ENCODE data around the gene RAPGEF6.

The RAPGEF6 gene

GRCh38 chr5:131610198-131611063 lies 24.6 kb downstream of the RAPGEF6 start:
- H3K79me2 ChIP-seq (ENCODE audit: insufficient read depth, low read length) = peaks cover 97% of the 10 kb centered on the region
- TF ChIP-seq CTCF (IDR thresholded peaks at IDR 0.05; ENCODE audit: borderline replicate concordance, extremely low read depth, low read length, poor library complexity, severe bottlenecking) (no peak), EZH2 (IDR thresholded peaks at IDR 0.05; ENCODE audit: borderline replicate concordance, low read depth, low read length, severe bottlenecking) (no peak)
- no peak for ATAC-seq (ENCODE audit: insufficient read depth, low read depth)
- no peak overlapping the region for H3K9ac ChIP-seq (ENCODE audit: low read depth, low read length)
- H3K4me2 ChIP-seq (ENCODE audit: insufficient read depth, low read length) = no peak overlapping the region
- no peak for DNase-seq
- no peak overlapping the region for H3K27ac ChIP-seq (ENCODE audit: low read length)
- H4K20me1 ChIP-seq (ENCODE audit: insufficient read depth, low read length) = peaks cover 57% of the 10 kb centered on the region
- no peak overlapping the region for H2AFZ ChIP-seq (ENCODE audit: low read depth, low read length)
- no peaks in the 10 kb centered on the region for H3K9me3 ChIP-seq (ENCODE audit: insufficient read depth, low read length, severe bottlenecking)
- H3K4me3 ChIP-seq (ENCODE audit: low read depth in 1 of 2, low read length in 2 of 2) = no peak overlapping the region
- no peaks in the 10 kb centered on the region for H3K27me3 ChIP-seq (ENCODE audit: insufficient read depth, low read length, poor library complexity)
- H3K36me3 ChIP-seq (ENCODE audit: insufficient read depth, low read length) = no peaks in the 10 kb centered on the region
- no peaks in the 10 kb centered on the region for H3K4me1 ChIP-seq (ENCODE audit: insufficient read depth, low read length)

- Histone ChIP-seq H3K4me1 (ENCODE audit: insufficient read depth, low read length) (no peaks in the 10 kb centered on the region), H3K79me2 (ENCODE audit: insufficient read depth, low read length) (peaks cover 97% of the 10 kb centered on the region), H3K4me3 (ENCODE audit: low read depth in 1 of 2, low read length in 2 of 2) (no peak overlapping the region), H3K4me2 (ENCODE audit: insufficient read depth, low read length) (no peak overlapping the region), H2AFZ (ENCODE audit: low read depth, low read length) (no peak overlapping the region), H3K9ac (ENCODE audit: low read depth, low read length) (no peak overlapping the region), H3K36me3 (ENCODE audit: insufficient read depth, low read length) (no peaks in the 10 kb centered on the region), H4K20me1 (ENCODE audit: insufficient read depth, low read length) (peaks cover 57% of the 10 kb centered on the region), H3K27ac (ENCODE audit: low read length) (no peak overlapping the region), H3K9me3 (ENCODE audit: insufficient read depth, low read length, severe bottlenecking) (no peaks in the 10 kb centered on the region), H3K27me3 (ENCODE audit: insufficient read depth, low read length, poor library complexity) (no peaks in the 10 kb centered on the region)
- TF ChIP-seq EZH2 (IDR thresholded peaks at IDR 0.05; ENCODE audit: borderline replicate concordance, low read depth, low read length, severe bottlenecking) = no peak
- no peak for TF ChIP-seq CTCF (IDR thresholded peaks at IDR 0.05; ENCODE audit: borderline replicate concordance, extremely low read depth, low read length, poor library complexity, severe bottlenecking)
- DNase-seq (no peak), ATAC-seq (ENCODE audit: insufficient read depth, low read depth) (no peak)
Observed at GRCh38 chr5:131609774-131610173, 25.3 kb downstream of the RAPGEF6 start.

- H3K4me3 ChIP-seq (ENCODE audit: low read depth in 1 of 2, low read length in 2 of 2) = no peak overlapping the region
- no peaks in the 10 kb centered on the region for H3K27me3 ChIP-seq (ENCODE audit: insufficient read depth, low read length, poor library complexity)
- TF ChIP-seq EZH2 (IDR thresholded peaks at IDR 0.05; ENCODE audit: borderline replicate concordance, low read depth, low read length, severe bottlenecking) (no peak), CTCF (IDR thresholded peaks at IDR 0.05; ENCODE audit: borderline replicate concordance, extremely low read depth, low read length, poor library complexity, severe bottlenecking) (no peak)
- no peak overlapping the region for H2AFZ ChIP-seq (ENCODE audit: low read depth, low read length)
- peaks cover 3% of the 10 kb centered on the region; the same call in 1 of the 2 replicates for H3K36me3 ChIP-seq (ENCODE audit: insufficient read depth, low read length)
- DNase-seq (no peak), ATAC-seq (ENCODE audit: insufficient read depth, low read depth) (peak; percentile 29; the same call in 1 of the 3 replicates)
- H3K4me1 ChIP-seq (ENCODE audit: insufficient read depth, low read length) = no peaks in the 10 kb centered on the region
- H3K9me3 ChIP-seq (ENCODE audit: insufficient read depth, low read length, severe bottlenecking) = no peaks in the 10 kb centered on the region
- no peak overlapping the region for H3K4me2 ChIP-seq (ENCODE audit: insufficient read depth, low read length)
- no peak overlapping the region for H3K9ac ChIP-seq (ENCODE audit: low read depth, low read length)
- no peak overlapping the region for H3K27ac ChIP-seq (ENCODE audit: low read length)
- peaks cover 95% of the 10 kb centered on the region for H3K79me2 ChIP-seq (ENCODE audit: insufficient read depth, low read length)
- peaks cover 57% of the 10 kb centered on the region for H4K20me1 ChIP-seq (ENCODE audit: insufficient read depth, low read length)
Observed at GRCh38 chr5:131608597-131608996, 26.4 kb downstream of the RAPGEF6 start.

Measured in DND-41 (cell line).